ENCODE measurements around the gene DDR2. TPM values are rescaled to one million over a fixed set of nuclear protein-coding genes. Genes with fewer than 3 reads are reported as not detected.
"Not testable (repeated sequence)": the region's sequence is repeated elsewhere in the genome, so short reads cannot be mapped to it uniquely, and the experiment has no call there.

DDR2 gene
- total RNA-seq, 1 experiment from 2014 or later = 0.67 TPM

- H3K27ac ChIP-seq (ENCODE audit: low read length); H3K9me3 ChIP-seq (ENCODE audit: low read length); H4K20me1 ChIP-seq (ENCODE audit: insufficient read depth, low read depth, low read length); H3K36me3 ChIP-seq (ENCODE audit: insufficient read depth, low read length); H3K9me2 ChIP-seq (replicated peaks; ENCODE audit: insufficient read depth, low read length); H3K9ac ChIP-seq (ENCODE audit: low read length); H3K4me2 ChIP-seq (ENCODE audit: low read depth, low read length, poor library complexity, severe bottlenecking); DNase-seq; H3K27me3 ChIP-seq (ENCODE audit: low read length); H3K4me1 ChIP-seq (ENCODE audit: low read length); H3K4me3 ChIP-seq (ENCODE audit: low read length); H2AFZ ChIP-seq (ENCODE audit: low read length); H3K79me2 ChIP-seq (ENCODE audit: low read length): not testable (repeated sequence)
Observed at GRCh38 chr1:162818666-162819065, 186.4 kb downstream of the DDR2 start.

- no peaks in the 10 kb centered on the region for H3K36me3 ChIP-seq (ENCODE audit: insufficient read depth, low read length)
- H3K4me3 ChIP-seq (ENCODE audit: low read length) = no peak overlapping the region
- H3K27ac ChIP-seq (ENCODE audit: low read length) = no peak overlapping the region
- H3K79me2 ChIP-seq (ENCODE audit: low read length) = no peaks in the 10 kb centered on the region
- no peaks in the 10 kb centered on the region for H3K27me3 ChIP-seq (ENCODE audit: low read length)
- H3K4me1 ChIP-seq (ENCODE audit: low read length) = no peaks in the 10 kb centered on the region
- no peaks in the 10 kb centered on the region for H4K20me1 ChIP-seq (ENCODE audit: insufficient read depth, low read depth, low read length)
- no peak for DNase-seq
- H2AFZ ChIP-seq (ENCODE audit: low read length) = no peak overlapping the region
- no peaks in the 10 kb centered on the region for H3K9me3 ChIP-seq (ENCODE audit: low read length)
- no peak overlapping the region for H3K9ac ChIP-seq (ENCODE audit: low read length)
- no peak overlapping the region for H3K4me2 ChIP-seq (ENCODE audit: low read depth, low read length, poor library complexity, severe bottlenecking)
- H3K9me2 ChIP-seq (replicated peaks; ENCODE audit: insufficient read depth, low read length) = no peaks in the 10 kb centered on the region
Observed at GRCh38 chr1:162822391-162823200, 190.3 kb downstream of the DDR2 start.

GRCh38 chr1:162823231-162823630, 191.0 kb downstream of the DDR2 start:
- no peaks in the 10 kb centered on the region for H3K36me3 ChIP-seq (ENCODE audit: insufficient read depth, low read length)
- no peaks in the 10 kb centered on the region for H3K4me1 ChIP-seq (ENCODE audit: low read length)
- no peaks in the 10 kb centered on the region for H3K9me3 ChIP-seq (ENCODE audit: low read length)
- H3K79me2 ChIP-seq (ENCODE audit: low read length) = no peaks in the 10 kb centered on the region
- no peaks in the 10 kb centered on the region for H3K27me3 ChIP-seq (ENCODE audit: low read length)
- no peaks in the 10 kb centered on the region for H3K9me2 ChIP-seq (replicated peaks; ENCODE audit: insufficient read depth, low read length)
- H3K27ac ChIP-seq (ENCODE audit: low read length) = no peak overlapping the region
- no peaks in the 10 kb centered on the region for H4K20me1 ChIP-seq (ENCODE audit: insufficient read depth, low read depth, low read length)
- H3K4me3 ChIP-seq (ENCODE audit: low read length) = no peak overlapping the region
- DNase-seq = no peak
- no peak overlapping the region for H3K9ac ChIP-seq (ENCODE audit: low read length)
- no peak overlapping the region for H3K4me2 ChIP-seq (ENCODE audit: low read depth, low read length, poor library complexity, severe bottlenecking)
- H2AFZ ChIP-seq (ENCODE audit: low read length) = no peak overlapping the region

- no peak overlapping the region for H3K4me2 ChIP-seq (ENCODE audit: low read depth, low read length, poor library complexity, severe bottlenecking)
- H2AFZ ChIP-seq (ENCODE audit: low read length) = no peak overlapping the region
Observed at GRCh38 chr1:162823771-162824525, 191.7 kb downstream of the DDR2 start.

GRCh38 chr1:162829268-162829667, 197.0 kb downstream of the DDR2 start:
- Histone ChIP-seq H2AFZ (ENCODE audit: low read length) (no peak overlapping the region), H3K79me2 (ENCODE audit: low read length) (no peaks in the 10 kb centered on the region), H4K20me1 (ENCODE audit: insufficient read depth, low read depth, low read length) (no peaks in the 10 kb centered on the region), H3K9ac (ENCODE audit: low read length) (no peak overlapping the region), H3K4me2 (ENCODE audit: low read depth, low read length, poor library complexity, severe bottlenecking) (no peak overlapping the region), H3K9me2 (replicated peaks; ENCODE audit: insufficient read depth, low read length) (no peaks in the 10 kb centered on the region), H3K27me3 (ENCODE audit: low read length) (no peaks in the 10 kb centered on the region), H3K4me3 (ENCODE audit: low read length) (no peak overlapping the region), H3K27ac (ENCODE audit: low read length) (no peak overlapping the region), H3K9me3 (ENCODE audit: low read length) (no peaks in the 10 kb centered on the region), H3K36me3 (ENCODE audit: insufficient read depth, low read length) (no peaks in the 10 kb centered on the region), H3K4me1 (ENCODE audit: low read length) (no peaks in the 10 kb centered on the region)
- DNase-seq = no peak

More at GRCh38 chr1:162823771-162824525, 191.7 kb downstream of the DDR2 start:
- Histone ChIP-seq H3K4me3 (ENCODE audit: low read length) (no peak overlapping the region), H3K79me2 (ENCODE audit: low read length) (no peaks in the 10 kb centered on the region), H3K36me3 (ENCODE audit: insufficient read depth, low read length) (no peaks in the 10 kb centered on the region), H3K9ac (ENCODE audit: low read length) (no peak overlapping the region), H3K9me2 (replicated peaks; ENCODE audit: insufficient read depth, low read length) (no peaks in the 10 kb centered on the region), H3K27ac (ENCODE audit: low read length) (no peak overlapping the region), H3K4me1 (ENCODE audit: low read length) (no peaks in the 10 kb centered on the region), H4K20me1 (ENCODE audit: insufficient read depth, low read depth, low read length) (no peaks in the 10 kb centered on the region), H3K27me3 (ENCODE audit: low read length) (no peaks in the 10 kb centered on the region), H3K9me3 (ENCODE audit: low read length) (no peaks in the 10 kb centered on the region)
- DNase-seq = no peak

GRCh38 chr1:162832470-162832869, 200.2 kb downstream of the DDR2 start:
- no peak overlapping the region for H2AFZ ChIP-seq (ENCODE audit: low read length)
- H3K4me3 ChIP-seq (ENCODE audit: low read length) = no peak overlapping the region

GRCh38 chr1:162835157-162835899, 203.1 kb downstream of the DDR2 start:
- DNase-seq = no peak
- no peaks in the 10 kb centered on the region for H3K27me3 ChIP-seq (ENCODE audit: low read length)
- H3K79me2 ChIP-seq (ENCODE audit: low read length) = no peaks in the 10 kb centered on the region
- no peaks in the 10 kb centered on the region; the same call in 1 of the 2 replicates for H3K9me3 ChIP-seq (ENCODE audit: low read length)
- no peak overlapping the region for H3K4me2 ChIP-seq (ENCODE audit: low read depth, low read length, poor library complexity, severe bottlenecking)
- no peak overlapping the region for H3K9ac ChIP-seq (ENCODE audit: low read length)
- H3K27ac ChIP-seq (ENCODE audit: low read length) = no peak overlapping the region
- H3K9me2 ChIP-seq (replicated peaks; ENCODE audit: insufficient read depth, low read length) = no peaks in the 10 kb centered on the region
- no peak overlapping the region for H3K4me3 ChIP-seq (ENCODE audit: low read length)
- no peaks in the 10 kb centered on the region for H4K20me1 ChIP-seq (ENCODE audit: insufficient read depth, low read depth, low read length)
- H3K4me1 ChIP-seq (ENCODE audit: low read length) = no peaks in the 10 kb centered on the region
- H2AFZ ChIP-seq (ENCODE audit: low read length) = no peak overlapping the region
- no peaks in the 10 kb centered on the region for H3K36me3 ChIP-seq (ENCODE audit: insufficient read depth, low read length)

More at GRCh38 chr1:162832470-162832869, 200.2 kb downstream of the DDR2 start:
- no peaks in the 10 kb centered on the region for H3K27me3 ChIP-seq (ENCODE audit: low read length)
- no peaks in the 10 kb centered on the region for H3K9me2 ChIP-seq (replicated peaks; ENCODE audit: insufficient read depth, low read length)
- no peaks in the 10 kb centered on the region for H3K4me1 ChIP-seq (ENCODE audit: low read length)
- H4K20me1 ChIP-seq (ENCODE audit: insufficient read depth, low read depth, low read length) = no peaks in the 10 kb centered on the region
- no peak overlapping the region for H3K27ac ChIP-seq (ENCODE audit: low read length)
- H3K79me2 ChIP-seq (ENCODE audit: low read length) = no peaks in the 10 kb centered on the region
- H3K9ac ChIP-seq (ENCODE audit: low read length) = no peak overlapping the region
- H3K4me2 ChIP-seq (ENCODE audit: low read depth, low read length, poor library complexity, severe bottlenecking) = no peak overlapping the region
- no peaks in the 10 kb centered on the region for H3K36me3 ChIP-seq (ENCODE audit: insufficient read depth, low read length)
- no peak for DNase-seq
- H3K9me3 ChIP-seq (ENCODE audit: low read length) = no peaks in the 10 kb centered on the region

Data from Karpas-422 (cell line).